Measurements from ENCODE around the gene LSM4. TPM values are rescaled to one million over a fixed set of nuclear protein-coding genes. Genes with fewer than 3 reads are reported as not detected.
A peak's percentile ranks its signal among the peaks of the same experiment; 100 is the strongest.

Gene LSM4
- total and polyA plus RNA-seq, 4 donors, result 32.2 to 91.8 (median 46.5) TPM

DNA sequence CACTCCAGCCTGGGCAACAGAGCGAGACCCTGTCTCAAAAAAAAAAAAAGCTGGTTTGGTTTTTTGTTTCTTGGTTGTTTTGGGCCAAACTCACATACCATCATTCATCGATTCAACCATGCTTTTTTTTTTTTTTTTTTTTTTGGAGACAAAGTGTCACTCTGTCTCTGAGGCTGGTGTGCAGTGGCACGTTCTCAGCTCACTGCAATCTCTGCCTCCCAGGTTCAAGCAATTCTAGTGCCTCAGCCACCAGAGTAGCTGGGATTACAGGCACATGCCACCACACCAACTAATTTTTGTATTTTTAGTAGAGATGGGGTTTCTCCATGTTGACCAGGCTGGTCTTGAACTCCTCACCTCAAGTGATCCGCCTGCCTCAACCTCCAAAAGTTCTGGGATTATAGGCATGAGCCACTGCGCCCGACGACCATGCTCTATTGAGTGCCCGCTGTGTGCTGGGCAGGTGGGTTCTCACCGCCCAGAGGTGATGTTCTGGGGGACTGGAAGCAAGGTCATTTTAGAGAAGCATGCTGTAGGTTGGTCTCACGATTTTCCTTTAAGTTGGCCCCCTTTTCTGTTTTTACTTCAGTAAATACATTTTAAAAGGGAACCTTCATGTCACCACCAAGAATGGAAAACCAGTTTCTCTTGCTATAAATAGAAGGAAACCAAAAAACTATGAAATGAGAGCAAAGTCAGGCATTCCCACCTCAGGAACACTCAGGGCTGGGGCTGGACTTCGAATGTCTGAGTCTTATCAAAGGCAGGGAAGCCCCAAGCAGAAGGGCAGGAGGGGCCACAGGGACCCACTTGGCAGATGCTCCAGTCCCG is 33.2 kb downstream of the LSM4 start:
- no peak for DNase-seq
- intact Hi-C loops (cut with DNase I), result no loop called here
- Histone ChIP-seq H3K4me3 (ENCODE audit: low read length in 2 of 2) (no peak overlapping the region), H3K36me3 (ENCODE audit: control insufficient read depth in 1 of 2, insufficient read depth in 2 of 2, low read length in 1 of 2) (no peaks in the 10 kb centered on the region), H3K27ac (ENCODE audit: low read depth in 1 of 2, low read length in 2 of 2) (peak overlapping the region in 1 of 2 donors; percentile 41), H3K9me3 (ENCODE audit: control insufficient read depth, low read length) (no peaks in the 10 kb centered on the region), H3K4me1 (ENCODE audit: control insufficient read depth in 1 of 2, insufficient read depth in 2 of 2, low read length in 2 of 2) (no peaks in the 10 kb centered on the region), H3K27me3 (ENCODE audit: control insufficient read depth in 1 of 2, insufficient read depth in 2 of 2, low read length in 1 of 2) (no peaks in the 10 kb centered on the region)
- WGBS, 2 donors, result 45 to 46% methylated on average over 12 of the region's 12 CpGs
- ATAC-seq (ENCODE audit: low FRiP score), result no peak

DNA sequence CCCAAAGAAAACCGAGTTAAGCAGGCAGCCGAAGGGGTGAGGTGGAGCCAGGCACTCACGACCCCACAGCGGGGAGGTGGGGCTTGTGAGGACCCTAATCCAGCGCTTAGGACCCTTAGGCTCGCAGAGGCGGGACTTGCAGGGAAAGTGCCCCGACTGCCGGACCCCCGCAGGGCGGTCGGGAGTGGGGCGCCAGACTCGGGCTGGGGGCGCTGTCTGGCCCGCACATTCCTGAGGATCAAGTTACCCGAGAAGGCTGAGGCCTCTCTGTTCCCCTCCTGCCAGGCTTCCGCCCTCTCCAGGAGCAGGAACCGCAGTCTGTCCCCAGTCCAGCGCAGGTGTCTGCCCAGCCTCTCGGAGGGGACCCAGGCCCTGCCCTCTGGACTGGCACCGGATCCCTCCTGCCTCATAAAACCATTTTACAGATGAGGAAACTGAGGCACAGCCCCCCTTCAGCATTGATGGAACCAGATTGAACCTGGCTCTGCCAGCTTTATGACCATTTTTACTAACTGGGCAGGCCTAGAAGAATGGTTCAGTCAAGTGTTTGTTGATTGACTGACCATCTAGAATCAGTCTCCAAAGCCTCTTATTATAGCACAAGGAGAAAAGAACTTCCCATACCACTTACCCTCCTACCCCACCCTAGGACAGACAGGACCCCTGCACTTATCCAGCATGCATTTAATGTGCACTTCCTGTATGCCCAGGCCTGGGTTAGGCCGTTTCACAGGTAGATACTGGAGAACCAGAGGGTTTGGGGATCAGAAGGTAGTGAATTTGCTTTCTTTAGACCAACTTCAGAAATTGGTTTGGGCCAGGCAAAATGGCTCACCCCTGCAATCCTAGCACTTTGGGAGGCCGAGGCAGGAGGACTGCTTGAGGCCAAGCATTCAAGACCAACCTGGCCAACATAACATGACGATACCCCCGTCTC is 34.8 kb downstream of the LSM4 start:
- WGBS, 2 donors, result 51 to 52% methylated on average over 26 of the region's 26 CpGs
- no peaks in the 10 kb centered on the region for H3K27me3 ChIP-seq (ENCODE audit: control insufficient read depth in 1 of 2, insufficient read depth in 2 of 2, low read length in 1 of 2)

DNA sequence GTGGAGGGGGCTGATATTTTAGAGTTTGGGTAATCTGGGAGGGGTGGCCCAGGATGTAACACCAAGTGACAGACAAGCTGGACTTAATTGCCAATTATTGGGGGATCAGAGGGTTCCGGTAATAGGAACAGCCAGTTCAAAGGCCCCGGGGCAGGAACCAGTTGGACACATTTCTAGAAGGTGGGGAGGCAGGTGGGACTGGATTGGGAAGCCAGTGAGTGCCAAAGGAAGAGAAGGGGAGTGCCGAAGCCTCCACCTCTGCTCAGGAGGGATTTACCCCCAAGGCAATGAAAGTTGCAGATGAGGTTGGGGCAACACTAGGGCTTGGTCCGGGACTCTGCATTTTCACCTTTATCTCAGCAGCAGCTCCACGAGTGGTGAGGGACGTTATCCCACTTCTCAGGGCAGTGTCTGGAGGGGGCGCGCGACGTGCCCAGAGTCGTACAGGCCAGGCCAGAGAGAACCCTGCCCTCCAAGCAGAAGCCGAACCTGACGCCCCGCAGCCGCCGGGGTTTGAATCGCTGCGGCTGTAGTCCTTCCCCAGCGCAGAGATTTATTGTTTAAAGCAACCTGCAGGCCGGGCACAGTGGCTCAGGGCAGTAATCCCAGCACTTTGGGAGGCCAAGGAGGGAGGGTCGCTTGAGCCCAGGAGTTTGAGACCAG is 35.8 kb downstream of the LSM4 start:
- Histone ChIP-seq H3K36me3 (ENCODE audit: control insufficient read depth in 1 of 2, insufficient read depth in 2 of 2, low read length in 1 of 2) (no peaks in the 10 kb centered on the region), H3K4me3 (ENCODE audit: low read length in 2 of 2) (no peak overlapping the region), H3K4me1 (ENCODE audit: control insufficient read depth in 1 of 2, insufficient read depth in 2 of 2, low read length in 2 of 2) (no peaks in the 10 kb centered on the region), H3K27ac (ENCODE audit: low read depth in 1 of 2, low read length in 2 of 2) (no peak overlapping the region), H3K9me3 (ENCODE audit: control insufficient read depth, low read length) (no peaks in the 10 kb centered on the region), H3K27me3 (ENCODE audit: control insufficient read depth in 1 of 2, insufficient read depth in 2 of 2, low read length in 1 of 2) (no peaks in the 10 kb centered on the region)
- intact Hi-C loops (cut with DNase I), result no loop called here
- WGBS, 2 donors, result 72% methylated on average over 21 of the region's 21 CpGs
- no peak for ATAC-seq (ENCODE audit: low FRiP score)
- DNase-seq, result no peak

More for the DNA sequence above, 34.8 kb downstream of the LSM4 start:
- no peaks in the 10 kb centered on the region for H3K9me3 ChIP-seq (ENCODE audit: control insufficient read depth, low read length)
- DNase-seq (no peak), ATAC-seq (ENCODE audit: low FRiP score) (no peak)
- intact Hi-C loops (cut with DNase I), result no loop called here
- H3K4me1 ChIP-seq (ENCODE audit: control insufficient read depth in 1 of 2, insufficient read depth in 2 of 2, low read length in 2 of 2), result no peaks in the 10 kb centered on the region
- H3K27ac ChIP-seq (ENCODE audit: low read depth in 1 of 2, low read length in 2 of 2), result peak overlapping the region in 1 of 2 donors; percentile 59
- H3K4me3 ChIP-seq (ENCODE audit: low read length in 2 of 2), result no peak overlapping the region
- H3K36me3 ChIP-seq (ENCODE audit: control insufficient read depth in 1 of 2, insufficient read depth in 2 of 2, low read length in 1 of 2), result no peaks in the 10 kb centered on the region

DNA sequence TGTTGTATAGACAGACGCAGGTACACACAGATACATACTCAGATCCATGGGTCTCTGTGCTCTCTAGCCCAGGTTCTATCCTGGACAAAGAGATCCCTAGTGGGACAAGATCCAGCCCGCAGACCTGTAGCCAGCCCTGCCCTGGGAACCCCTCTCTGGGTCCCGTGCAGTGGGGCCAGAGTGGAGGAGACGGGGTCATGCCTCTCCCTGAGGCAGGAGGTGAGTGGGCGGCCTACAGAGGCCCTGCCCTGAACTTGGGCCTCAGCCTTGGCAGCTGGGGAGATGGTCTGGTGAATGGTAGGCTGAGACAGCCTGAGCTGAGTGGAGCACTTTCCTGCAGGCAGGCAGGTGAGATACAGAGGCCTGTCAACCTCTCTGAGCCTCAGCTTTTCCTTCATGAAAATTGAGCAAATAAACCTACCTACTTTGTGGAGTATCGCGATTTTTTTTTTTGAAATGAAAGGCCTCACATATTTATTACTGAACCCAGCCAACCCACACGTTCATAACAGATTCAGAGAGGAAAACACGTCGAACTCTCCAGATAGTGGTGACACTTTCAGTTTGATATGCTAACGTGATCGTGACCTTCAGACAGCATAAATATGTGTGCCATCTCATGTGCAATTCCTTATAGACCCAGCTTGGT is 38.0 kb downstream of the LSM4 start:
- no peaks in the 10 kb centered on the region for H3K27me3 ChIP-seq (ENCODE audit: control insufficient read depth in 1 of 2, insufficient read depth in 2 of 2, low read length in 1 of 2)
- no peaks in the 10 kb centered on the region for H3K4me1 ChIP-seq (ENCODE audit: control insufficient read depth in 1 of 2, insufficient read depth in 2 of 2, low read length in 2 of 2)
- H3K36me3 ChIP-seq (ENCODE audit: control insufficient read depth in 1 of 2, insufficient read depth in 2 of 2, low read length in 1 of 2), result no peaks in the 10 kb centered on the region
- H3K9me3 ChIP-seq (ENCODE audit: control insufficient read depth, low read length), result no peaks in the 10 kb centered on the region
- peak overlapping the region in 1 of 2 donors; percentile 29 for H3K27ac ChIP-seq (ENCODE audit: low read depth in 1 of 2, low read length in 2 of 2)
- intact Hi-C loops (cut with DNase I), result loop anchor here in 1 of 2 donors (5.0 kb wide), 1 partner anchor 37 kb away; the partner anchor contains the start of gene LSM4
- H3K4me3 ChIP-seq (ENCODE audit: low read length in 2 of 2), result no peak overlapping the region
- WGBS, 2 donors, result 61 to 65% methylated on average over 12 of the region's 12 CpGs
- no peak for ATAC-seq (ENCODE audit: low FRiP score)
- DNase-seq, result no peak

DNA sequence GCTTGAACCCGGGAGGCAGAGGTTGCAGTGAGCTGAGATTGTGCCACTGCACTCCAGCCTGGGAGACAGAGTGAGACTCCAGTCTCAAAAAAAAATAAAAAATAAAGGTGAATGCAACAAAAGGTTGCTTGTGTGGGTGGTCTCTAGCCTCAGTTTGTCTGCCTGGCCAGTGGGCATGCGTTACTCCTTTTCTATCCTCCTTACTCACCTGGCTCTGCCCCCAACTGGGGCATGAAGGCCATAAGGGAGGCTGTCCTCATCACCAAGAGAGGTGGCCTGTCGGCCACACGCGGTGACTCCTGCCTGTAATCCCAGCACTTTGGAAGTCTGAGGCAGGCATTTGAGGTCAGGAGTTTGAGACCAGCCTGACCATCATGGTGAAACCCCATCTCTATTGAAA is 39.5 kb downstream of the LSM4 start:
- WGBS, 2 donors, result 93 to 95% methylated on average over 5 of the region's 5 CpGs
- intact Hi-C loops (cut with DNase I), result loop anchor here in 1 of 2 donors (5.0 kb wide), 1 partner anchor 39 kb away; the partner anchor contains the start of gene LSM4
- no peaks in the 10 kb centered on the region for H3K9me3 ChIP-seq (ENCODE audit: control insufficient read depth, low read length)
- no peak overlapping the region for H3K27ac ChIP-seq (ENCODE audit: low read depth in 1 of 2, low read length in 2 of 2)
- ATAC-seq (ENCODE audit: low FRiP score) (no peak), DNase-seq (no peak)
- H3K4me3 ChIP-seq (ENCODE audit: low read length in 2 of 2), result no peak overlapping the region
- H3K4me1 ChIP-seq (ENCODE audit: control insufficient read depth in 1 of 2, insufficient read depth in 2 of 2, low read length in 2 of 2), result no peaks in the 10 kb centered on the region
- H3K27me3 ChIP-seq (ENCODE audit: control insufficient read depth in 1 of 2, insufficient read depth in 2 of 2, low read length in 1 of 2), result no peaks in the 10 kb centered on the region
- no peaks in the 10 kb centered on the region for H3K36me3 ChIP-seq (ENCODE audit: control insufficient read depth in 1 of 2, insufficient read depth in 2 of 2, low read length in 1 of 2)

DNA sequence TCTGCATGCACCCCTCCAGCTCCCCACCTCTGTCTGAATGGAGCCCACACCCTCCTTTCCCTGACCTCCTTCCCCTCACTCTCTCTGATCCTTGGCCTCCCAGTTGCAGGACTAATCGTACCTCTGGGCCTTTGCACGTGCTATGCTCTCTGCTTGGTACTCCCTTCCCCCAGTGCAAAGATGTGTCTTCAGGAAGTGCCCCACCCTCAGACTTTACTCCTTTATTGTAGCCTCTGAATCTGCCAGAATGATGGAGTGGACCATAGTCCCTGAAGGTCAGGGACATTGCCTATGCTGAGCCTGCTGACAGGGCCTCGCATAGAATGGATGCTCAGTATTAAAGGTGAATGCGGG is 40.1 kb downstream of the LSM4 start:
- ATAC-seq (ENCODE audit: low FRiP score) (no peak), DNase-seq (no peak)
- no peak overlapping the region for H3K4me3 ChIP-seq (ENCODE audit: low read length in 2 of 2)
- no peaks in the 10 kb centered on the region for H3K27me3 ChIP-seq (ENCODE audit: control insufficient read depth in 1 of 2, insufficient read depth in 2 of 2, low read length in 1 of 2)
- H3K9me3 ChIP-seq (ENCODE audit: control insufficient read depth, low read length), result no peaks in the 10 kb centered on the region
- H3K27ac ChIP-seq (ENCODE audit: low read depth in 1 of 2, low read length in 2 of 2), result peak overlapping the region; percentile 91 to 93
- WGBS, 2 donors, result 65 to 66% methylated on average over 4 of the region's 4 CpGs
- intact Hi-C loops (cut with DNase I), result loop anchor here in 1 of 2 donors (5.0 kb wide), 1 partner anchor 40 kb away; the partner anchor contains the start of gene LSM4
- no peaks in the 10 kb centered on the region for H3K4me1 ChIP-seq (ENCODE audit: control insufficient read depth in 1 of 2, insufficient read depth in 2 of 2, low read length in 2 of 2)
- H3K36me3 ChIP-seq (ENCODE audit: control insufficient read depth in 1 of 2, insufficient read depth in 2 of 2, low read length in 1 of 2), result peaks cover 0 to 3% of the 10 kb centered on the region in 2 donors

DNA sequence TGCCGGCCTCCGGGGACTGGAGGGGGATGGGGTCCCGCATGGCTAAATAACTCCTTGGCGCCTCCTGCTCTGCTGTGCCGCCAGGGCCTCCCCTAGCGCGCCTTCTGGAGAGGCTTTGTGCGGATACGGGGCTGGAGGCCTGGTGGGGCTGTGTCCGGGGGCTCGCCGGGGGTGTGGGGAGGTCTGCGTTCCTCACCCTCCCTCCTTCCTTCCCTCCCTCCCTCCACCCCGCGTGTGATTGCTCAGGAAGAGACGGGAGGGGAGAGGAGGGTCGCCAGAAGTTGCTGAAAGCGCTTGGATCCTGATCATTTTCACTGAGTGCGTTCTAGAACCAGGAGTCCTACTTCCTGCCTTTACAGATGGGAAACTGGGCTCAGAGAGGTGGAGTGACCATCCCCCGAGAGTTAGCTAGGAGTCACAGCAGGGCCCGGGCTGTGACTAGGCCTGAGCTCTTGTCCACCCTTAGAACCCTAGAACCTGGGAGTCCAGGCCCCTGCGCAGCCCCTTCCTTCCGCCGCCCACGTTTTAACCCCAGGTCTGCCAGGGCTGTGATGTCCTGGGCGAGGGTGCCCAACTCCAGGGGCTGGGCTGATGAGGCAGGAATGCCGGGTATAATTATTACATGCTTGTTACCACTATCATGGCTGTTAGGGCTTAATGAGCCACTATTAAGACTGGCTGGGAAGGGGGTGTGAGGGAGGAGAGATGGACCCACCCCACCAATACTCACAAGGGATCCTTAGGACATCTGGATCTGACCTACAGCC is 40.7 kb downstream of the LSM4 start:
- Histone ChIP-seq H3K36me3 (ENCODE audit: control insufficient read depth in 1 of 2, insufficient read depth in 2 of 2, low read length in 1 of 2) (peaks cover 0 to 3% of the 10 kb centered on the region in 2 donors), H3K4me3 (ENCODE audit: low read length in 2 of 2) (peak overlapping the region in 1 of 2 donors; percentile 24), H3K9me3 (ENCODE audit: control insufficient read depth, low read length) (no peaks in the 10 kb centered on the region), H3K4me1 (ENCODE audit: control insufficient read depth in 1 of 2, insufficient read depth in 2 of 2, low read length in 2 of 2) (no peaks in the 10 kb centered on the region), H3K27ac (ENCODE audit: low read depth in 1 of 2, low read length in 2 of 2) (peak overlapping the region; percentile 91 to 93), H3K27me3 (ENCODE audit: control insufficient read depth in 1 of 2, insufficient read depth in 2 of 2, low read length in 1 of 2) (no peaks in the 10 kb centered on the region)
- ATAC-seq (ENCODE audit: low FRiP score), result peak; percentile 0
- intact Hi-C loops (cut with DNase I), result loop anchor here in 1 of 2 donors (5.0 kb wide), 1 partner anchor 40 kb away; the partner anchor contains the start of gene LSM4
- DNase-seq, result peak in 1 of 2 donors; percentile 73
- WGBS, 2 donors, result 1 to 2% methylated on average over 23 to 27 of the region's 27 CpGs
